Activated CD8-positive, alpha-beta memory T cell treated with anti-CD3 and anti-CD28 coated beads for 1 hour (primary cell): Measurements from ENCODE around the gene HECW1.

Experiments
- DNase-seq, 2 donors: peaks; one replicate each; pipeline ENCODE4 v3.0.0-alpha.2; 2020; ENCODE audit warnings: low read depth in 1 of 2; ENCODE audit errors: extremely low read depth in 1 of 2

The HECW1 gene

GRCh38 chr7:43248961-43249822 is 136.7 kb downstream of the HECW1 start:
- no peak for DNase-seq

GRCh38 chr7:43249823-43250145 is 137.3 kb downstream of the HECW1 start:
- DNase-seq: no peak

- DNase-seq: peak; percentile 4 to 49
Observed at GRCh38 chr7:43260980-43261878, 148.8 kb downstream of the HECW1 start.

GRCh38 chr7:43265139-43265538 is 152.7 kb downstream of the HECW1 start:
- no peak for DNase-seq

- DNase-seq: no peak
Observed at GRCh38 chr7:43273939-43274719, 161.7 kb downstream of the HECW1 start.

- no peak for DNase-seq
Observed at GRCh38 chr7:43274752-43275151, 162.3 kb downstream of the HECW1 start.

- no peak for DNase-seq
Observed at GRCh38 chr7:43276547-43276946, 164.1 kb downstream of the HECW1 start.

GRCh38 chr7:43278088-43278644 is 165.7 kb downstream of the HECW1 start:
- DNase-seq: no peak

GRCh38 chr7:43281268-43281667 is 168.8 kb downstream of the HECW1 start:
- no peak for DNase-seq

GRCh38 chr7:43283706-43284105 is 171.3 kb downstream of the HECW1 start:
- DNase-seq: no peak

GRCh38 chr7:43289826-43290225 is 177.4 kb downstream of the HECW1 start:
- DNase-seq: no peak

GRCh38 chr7:43290978-43291377 is 178.5 kb downstream of the HECW1 start:
- no peak for DNase-seq

- DNase-seq: no peak
Observed at GRCh38 chr7:43291789-43292188, 179.3 kb downstream of the HECW1 start.

- no peak for DNase-seq
Observed at GRCh38 chr7:43292384-43292783, 179.9 kb downstream of the HECW1 start.

- DNase-seq: no peak
Observed at GRCh38 chr7:43294080-43294630, 181.7 kb downstream of the HECW1 start.

- DNase-seq: no peak
Observed at GRCh38 chr7:43295429-43295828, 183.0 kb downstream of the HECW1 start.

- no peak for DNase-seq
Observed at GRCh38 chr7:43296306-43296705, 183.9 kb downstream of the HECW1 start.

- DNase-seq: no peak
Observed at GRCh38 chr7:43298617-43299016, 186.2 kb downstream of the HECW1 start.

GRCh38 chr7:43300121-43300520 is 187.7 kb downstream of the HECW1 start:
- no peak for DNase-seq

- no peak for DNase-seq
Observed at GRCh38 chr7:43302211-43302711, 189.8 kb downstream of the HECW1 start.
